Type B pancreatic cell (in vitro differentiated cells): ENCODE results near the gene ZNF385A. TPM values are rescaled to one million over a fixed set of nuclear protein-coding genes. Genes with fewer than 3 reads are reported as not detected.

Experiments
- DNase-seq: peaks from one replicate; pipeline ENCODE4 v3.0.0; 2021; ENCODE audit warnings: mixed read lengths; ENCODE audit not compliant: unreplicated experiment; ENCODE audit errors: extremely low spot score
- H3K27ac Mint-ChIP-seq: 2 replicates; pipeline ENCODE4 v1.8.0; 2021; ENCODE audit warnings: mild to moderate bottlenecking, mixed read lengths
- H3K27me3 Mint-ChIP-seq: 2 replicates; pipeline ENCODE4 v1.8.0; 2021; ENCODE audit warnings: mixed read lengths
- H3K36me3 Mint-ChIP-seq: 2 replicates; pipeline ENCODE4 v1.8.0; 2021; ENCODE audit warnings: mixed read lengths
- H3K4me1 Mint-ChIP-seq: one replicate; pipeline ENCODE4 v1.8.0; 2021; ENCODE audit warnings: mixed read lengths; ENCODE audit not compliant: unreplicated experiment
- H3K4me3 Mint-ChIP-seq: 2 replicates; pipeline ENCODE4 v1.8.0; 2021; ENCODE audit warnings: mild to moderate bottlenecking, mixed read lengths
- H3K9me3 Mint-ChIP-seq: 2 replicates; pipeline ENCODE4 v1.8.0; 2021; ENCODE audit warnings: mixed read lengths
- CTCF ChIP-seq: fragments of 200-600 bp; sonication (generic); conservative IDR thresholded peaks from 2 replicates; pipeline ENCODE4 v1.5.0; 2021; ENCODE audit warnings: antibody characterized with exemption, mild to moderate bottlenecking
- total RNA-seq: library from RNA; stranded (reverse); gene quantifications from 2 replicates; pipeline ENCODE4 v1.2.1, GENCODE V29; 2021; ENCODE audit warnings: low replicate concordance

The ZNF385A gene
- total RNA-seq, 1 donor from 2014 or later: 29.5 TPM

GRCh38 chr12:54352891-54353874 is 31.4 kb downstream of the ZNF385A start:
- Mint-ChIP-seq H3K36me3 (peaks cover 19% of the 10 kb centered on the region), H3K4me1 (peaks cover 77% of the 10 kb centered on the region), H3K27ac (peak overlapping the region; percentile 84), H3K4me3 (peak overlapping the region; percentile 84), H3K27me3 (no peaks in the 10 kb centered on the region), H3K9me3 (no peaks in the 10 kb centered on the region)
- no peak for TF ChIP-seq CTCF
- no peak for DNase-seq

- Mint-ChIP-seq H3K4me1 (peaks cover 73% of the 10 kb centered on the region), H3K4me3 (peak overlapping the region; percentile 84), H3K27me3 (no peaks in the 10 kb centered on the region), H3K9me3 (no peaks in the 10 kb centered on the region), H3K36me3 (peaks cover 27% of the 10 kb centered on the region), H3K27ac (peak overlapping the region; percentile 84)
- no peak for DNase-seq
- no peak for TF ChIP-seq CTCF
Observed at GRCh38 chr12:54352022-54352531, 32.5 kb downstream of the ZNF385A start.

GRCh38 chr12:54351341-54351740 is 33.2 kb downstream of the ZNF385A start:
- DNase-seq: no peak
- Mint-ChIP-seq H3K27ac (peak overlapping the region; percentile 84), H3K27me3 (no peaks in the 10 kb centered on the region), H3K4me3 (peak overlapping the region; percentile 84), H3K4me1 (peaks cover 70% of the 10 kb centered on the region), H3K36me3 (peaks cover 32% of the 10 kb centered on the region), H3K9me3 (no peaks in the 10 kb centered on the region)
- no peak for TF ChIP-seq CTCF

GRCh38 chr12:54350743-54351142 is 33.8 kb downstream of the ZNF385A start:
- peak overlapping the region; percentile 84 for H3K27ac Mint-ChIP-seq
- peaks cover 64% of the 10 kb centered on the region for H3K4me1 Mint-ChIP-seq
- no peaks in the 10 kb centered on the region for H3K27me3 Mint-ChIP-seq
- no peak for TF ChIP-seq CTCF
- H3K9me3 Mint-ChIP-seq: no peaks in the 10 kb centered on the region
- H3K4me3 Mint-ChIP-seq: peak overlapping the region; percentile 32
- peaks cover 32% of the 10 kb centered on the region for H3K36me3 Mint-ChIP-seq
- DNase-seq: no peak

GRCh38 chr12:54349679-54350078 is 34.9 kb downstream of the ZNF385A start:
- peak overlapping the region; percentile 76 for H3K27ac Mint-ChIP-seq
- peak overlapping the region; percentile 25 for H3K4me3 Mint-ChIP-seq
- no peaks in the 10 kb centered on the region for H3K9me3 Mint-ChIP-seq
- H3K27me3 Mint-ChIP-seq: no peaks in the 10 kb centered on the region
- no peak for DNase-seq
- H3K36me3 Mint-ChIP-seq: peaks cover 38% of the 10 kb centered on the region
- TF ChIP-seq CTCF: no peak
- H3K4me1 Mint-ChIP-seq: peaks cover 53% of the 10 kb centered on the region
